Measurements from ENCODE around the gene DYNLT4.

The DYNLT4 gene

GRCh38 chr1:44806025-44806703 is 987 bp downstream of the DYNLT4 start:
- TF ChIP-seq RARB (CRISPR knock-in tag; IDR thresholded peaks at IDR 0.05) (no peak), ISL1 (CRISPR knock-in tag; IDR thresholded peaks at IDR 0.05) (no peak), TCF4 (CRISPR knock-in tag; IDR thresholded peaks at IDR 0.05; ENCODE audit: borderline replicate concordance) (no peak), GLIS3 (CRISPR knock-in tag; IDR thresholded peaks at IDR 0.05) (no peak), ARNTL (CRISPR knock-in tag; IDR thresholded peaks at IDR 0.05; ENCODE audit: borderline replicate concordance, low read depth) (no peak), ZNF565 (CRISPR knock-in tag; conservative IDR thresholded peaks at IDR 0.05; ENCODE audit: low read depth) (no peak), CREB5 (CRISPR knock-in tag; IDR thresholded peaks at IDR 0.05; ENCODE audit: low read depth) (no peak), ESRRG (CRISPR knock-in tag; IDR thresholded peaks at IDR 0.05) (no peak), ZFP30 (CRISPR knock-in tag; IDR thresholded peaks at IDR 0.05) (no peak), ZNF70 (CRISPR knock-in tag; IDR thresholded peaks at IDR 0.05) (no peak)
- TF ChIP-seq, protein P1, sequence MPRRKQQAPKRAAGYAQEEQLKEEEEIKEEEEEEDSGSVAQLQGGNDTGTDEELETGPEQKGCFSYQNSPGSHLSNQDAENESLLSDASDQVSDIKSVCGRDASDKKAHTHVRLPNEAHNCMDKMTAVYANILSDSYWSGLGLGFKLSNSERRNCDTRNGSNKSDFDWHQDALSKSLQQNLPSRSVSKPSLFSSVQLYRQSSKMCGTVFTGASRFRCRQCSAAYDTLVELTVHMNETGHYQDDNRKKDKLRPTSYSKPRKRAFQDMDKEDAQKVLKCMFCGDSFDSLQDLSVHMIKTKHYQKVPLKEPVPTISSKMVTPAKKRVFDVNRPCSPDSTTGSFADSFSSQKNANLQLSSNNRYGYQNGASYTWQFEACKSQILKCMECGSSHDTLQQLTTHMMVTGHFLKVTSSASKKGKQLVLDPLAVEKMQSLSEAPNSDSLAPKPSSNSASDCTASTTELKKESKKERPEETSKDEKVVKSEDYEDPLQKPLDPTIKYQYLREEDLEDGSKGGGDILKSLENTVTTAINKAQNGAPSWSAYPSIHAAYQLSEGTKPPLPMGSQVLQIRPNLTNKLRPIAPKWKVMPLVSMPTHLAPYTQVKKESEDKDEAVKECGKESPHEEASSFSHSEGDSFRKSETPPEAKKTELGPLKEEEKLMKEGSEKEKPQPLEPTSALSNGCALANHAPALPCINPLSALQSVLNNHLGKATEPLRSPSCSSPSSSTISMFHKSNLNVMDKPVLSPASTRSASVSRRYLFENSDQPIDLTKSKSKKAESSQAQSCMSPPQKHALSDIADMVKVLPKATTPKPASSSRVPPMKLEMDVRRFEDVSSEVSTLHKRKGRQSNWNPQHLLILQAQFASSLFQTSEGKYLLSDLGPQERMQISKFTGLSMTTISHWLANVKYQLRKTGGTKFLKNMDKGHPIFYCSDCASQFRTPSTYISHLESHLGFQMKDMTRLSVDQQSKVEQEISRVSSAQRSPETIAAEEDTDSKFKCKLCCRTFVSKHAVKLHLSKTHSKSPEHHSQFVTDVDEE (CRISPR knock-in tag; IDR thresholded peaks at IDR 0.05): no peak

GRCh38 chr1:44805311-44806024 is 1.7 kb downstream of the DYNLT4 start:
- TF ChIP-seq CSRNP3 (CRISPR knock-in tag; IDR thresholded peaks at IDR 0.05) (no peak), RARB (CRISPR knock-in tag; IDR thresholded peaks at IDR 0.05) (no peak), TOX (CRISPR knock-in tag; IDR thresholded peaks at IDR 0.05; ENCODE audit: borderline replicate concordance) (no peak), SNAI2 (CRISPR knock-in tag; IDR thresholded peaks at IDR 0.05) (no peak), ZNF8 (CRISPR knock-in tag; IDR thresholded peaks at IDR 0.05) (no peak), PPARA (CRISPR knock-in tag; IDR thresholded peaks at IDR 0.05; ENCODE audit: borderline replicate concordance) (no peak), ARNTL (CRISPR knock-in tag; IDR thresholded peaks at IDR 0.05; ENCODE audit: borderline replicate concordance, low read depth) (no peak), BACH2 (CRISPR knock-in tag; IDR thresholded peaks at IDR 0.05; ENCODE audit: borderline replicate concordance) (no peak), ESRRG (CRISPR knock-in tag; IDR thresholded peaks at IDR 0.05) (no peak), GLIS3 (CRISPR knock-in tag; IDR thresholded peaks at IDR 0.05) (no peak), CREB5 (CRISPR knock-in tag; IDR thresholded peaks at IDR 0.05; ENCODE audit: low read depth) (no peak), ZNF565 (CRISPR knock-in tag; conservative IDR thresholded peaks at IDR 0.05; ENCODE audit: low read depth) (no peak), ZFP30 (CRISPR knock-in tag; IDR thresholded peaks at IDR 0.05) (no peak), OSR1 (CRISPR knock-in tag; IDR thresholded peaks at IDR 0.05) (no peak), ZC3H10 (CRISPR knock-in tag; IDR thresholded peaks at IDR 0.05) (no peak), CSDC2 (CRISPR knock-in tag; IDR thresholded peaks at IDR 0.05) (no peak), ZNF70 (CRISPR knock-in tag; IDR thresholded peaks at IDR 0.05) (no peak)
- TF ChIP-seq, protein P1 (CRISPR knock-in tag; IDR thresholded peaks at IDR 0.05): no peak
- TF ChIP-seq, protein P2, sequence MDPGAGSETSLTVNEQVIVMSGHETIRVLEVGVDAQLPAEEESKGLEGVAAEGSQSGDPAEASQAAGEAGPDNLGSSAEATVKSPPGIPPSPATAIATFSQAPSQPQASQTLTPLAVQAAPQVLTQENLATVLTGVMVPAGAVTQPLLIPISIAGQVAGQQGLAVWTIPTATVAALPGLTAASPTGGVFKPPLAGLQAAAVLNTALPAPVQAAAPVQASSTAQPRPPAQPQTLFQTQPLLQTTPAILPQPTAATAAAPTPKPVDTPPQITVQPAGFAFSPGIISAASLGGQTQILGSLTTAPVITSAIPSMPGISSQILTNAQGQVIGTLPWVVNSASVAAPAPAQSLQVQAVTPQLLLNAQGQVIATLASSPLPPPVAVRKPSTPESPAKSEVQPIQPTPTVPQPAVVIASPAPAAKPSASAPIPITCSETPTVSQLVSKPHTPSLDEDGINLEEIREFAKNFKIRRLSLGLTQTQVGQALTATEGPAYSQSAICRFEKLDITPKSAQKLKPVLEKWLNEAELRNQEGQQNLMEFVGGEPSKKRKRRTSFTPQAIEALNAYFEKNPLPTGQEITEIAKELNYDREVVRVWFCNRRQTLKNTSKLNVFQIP (CRISPR knock-in tag; IDR thresholded peaks at IDR 0.05; ENCODE audit: borderline replicate concordance, low read depth): no peak
- no peak for ATAC-seq

More at GRCh38 chr1:44806025-44806703, 987 bp downstream of the DYNLT4 start:
- ATAC-seq: no peak

Data from SK-N-SH treated with all-trans-retinoic acid at 6 μM for 48 hours (cell line).